Measurements from ENCODE around the gene LYSMD1. TPM values are rescaled to one million over a fixed set of nuclear protein-coding genes. Genes with fewer than 3 reads are reported as not detected.

Gene LYSMD1
- total RNA-seq, 2 experiments from 2014 or later = 4.4 to 4.9 TPM

DNA sequence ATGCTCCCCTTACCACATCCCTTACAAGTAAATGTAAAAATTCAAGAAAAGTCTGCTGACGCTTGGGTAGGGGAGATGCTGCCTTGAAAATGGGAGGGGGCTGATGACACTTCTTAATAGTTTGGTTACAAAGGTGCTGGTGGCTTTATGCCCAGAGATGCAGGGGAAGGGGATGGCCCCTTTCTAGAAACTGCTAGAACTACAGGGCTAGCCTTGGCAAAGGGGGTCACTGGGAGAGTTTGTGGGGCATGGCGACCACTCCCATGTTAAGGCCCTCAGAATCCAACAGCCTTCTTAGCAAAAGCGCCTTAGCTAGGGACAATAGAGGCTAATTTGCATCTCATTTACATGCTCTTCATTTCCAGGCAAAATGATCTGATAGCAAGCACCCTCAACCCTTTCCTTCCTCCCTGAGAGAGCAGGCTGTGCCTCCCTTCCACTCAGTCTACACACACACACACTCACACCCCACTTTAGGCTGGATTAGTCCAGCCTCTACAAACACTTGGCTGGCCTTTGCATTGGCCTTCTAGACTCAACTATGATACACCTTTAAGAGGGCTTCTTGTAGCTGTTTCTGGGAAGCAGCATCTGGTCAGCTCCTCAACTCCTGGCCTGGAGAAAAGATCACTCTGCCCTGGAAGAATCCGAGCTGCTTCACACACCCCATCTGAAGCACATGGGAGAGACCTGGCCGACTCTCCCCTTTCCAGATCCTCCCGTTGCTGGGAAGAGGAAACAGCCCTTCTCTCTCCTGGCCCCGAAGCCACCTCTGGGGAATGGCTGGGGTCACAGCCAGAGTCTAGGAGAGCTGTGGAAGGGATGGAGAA lies 21.0 kb downstream of the LYSMD1 start:
- Mint-ChIP-seq H3K9me3 (ENCODE audit: low read depth) (no peaks in the 10 kb centered on the region), H3K36me3 (no peaks in the 10 kb centered on the region), H3K4me1 (peaks cover 10% of the 10 kb centered on the region), H3K4me3 (no peak overlapping the region), H3K27me3 (peaks cover 23% of the 10 kb centered on the region), H3K27ac (no peak overlapping the region)
- ATAC-seq (no peak), DNase-seq (no peak)
- CTCF ChIA-PET = interaction anchor here (0.6 to 1.5 kb wide), 4 partner anchors 11 to 43 kb away, joined by 3 to 8 read pairs (median 4); partner anchors contain the start of gene TNFAIP8L2

- no peak overlapping the region for H3K27ac Mint-ChIP-seq
- peaks cover 10% of the 10 kb centered on the region for H3K4me1 Mint-ChIP-seq
- H3K27me3 Mint-ChIP-seq = peaks cover 22% of the 10 kb centered on the region
- H3K9me3 Mint-ChIP-seq (ENCODE audit: low read depth) = no peaks in the 10 kb centered on the region
- H3K36me3 Mint-ChIP-seq = no peaks in the 10 kb centered on the region
- CTCF ChIA-PET = interaction anchor here (1.3 to 1.5 kb wide), 2 partner anchors 11 to 44 kb away, joined by 4 read pairs; no protein-coding TSS in a partner anchor
- no peak for DNase-seq
- no peak overlapping the region for H3K4me3 Mint-ChIP-seq
- no peak for ATAC-seq
Measured at GRCh38 chr1:151143986-151144385, 21.7 kb downstream of the LYSMD1 start.

- ATAC-seq (no peak), DNase-seq (no peak)
- Mint-ChIP-seq H3K4me1 (peaks cover 10% of the 10 kb centered on the region), H3K36me3 (no peaks in the 10 kb centered on the region), H3K4me3 (no peak overlapping the region), H3K27ac (no peak overlapping the region), H3K27me3 (peaks cover 18% of the 10 kb centered on the region), H3K9me3 (ENCODE audit: low read depth) (no peaks in the 10 kb centered on the region)
- CTCF ChIA-PET = interaction anchor here (0.7 to 1.5 kb wide), 3 partner anchors 12 to 118 kb away, joined by 3 to 4 read pairs (median 4); no protein-coding TSS in a partner anchor
Measured at GRCh38 chr1:151143057-151143435, 22.7 kb downstream of the LYSMD1 start.

GRCh38 chr1:151142411-151143056 lies 23.2 kb downstream of the LYSMD1 start:
- CTCF ChIA-PET = interaction anchor here (0.7 to 3.0 kb wide), 4 partner anchors 12 to 118 kb away, joined by 3 to 10 read pairs (median 7); partner anchors contain the start of gene TNFAIP8L2
- no peak overlapping the region for H3K4me3 Mint-ChIP-seq
- H3K27me3 Mint-ChIP-seq = peaks cover 13% of the 10 kb centered on the region
- H3K4me1 Mint-ChIP-seq = peaks cover 10% of the 10 kb centered on the region
- no peak overlapping the region for H3K27ac Mint-ChIP-seq
- no peaks in the 10 kb centered on the region for H3K36me3 Mint-ChIP-seq
- no peaks in the 10 kb centered on the region for H3K9me3 Mint-ChIP-seq (ENCODE audit: low read depth)
- no peak for DNase-seq
- ATAC-seq = no peak

DNA sequence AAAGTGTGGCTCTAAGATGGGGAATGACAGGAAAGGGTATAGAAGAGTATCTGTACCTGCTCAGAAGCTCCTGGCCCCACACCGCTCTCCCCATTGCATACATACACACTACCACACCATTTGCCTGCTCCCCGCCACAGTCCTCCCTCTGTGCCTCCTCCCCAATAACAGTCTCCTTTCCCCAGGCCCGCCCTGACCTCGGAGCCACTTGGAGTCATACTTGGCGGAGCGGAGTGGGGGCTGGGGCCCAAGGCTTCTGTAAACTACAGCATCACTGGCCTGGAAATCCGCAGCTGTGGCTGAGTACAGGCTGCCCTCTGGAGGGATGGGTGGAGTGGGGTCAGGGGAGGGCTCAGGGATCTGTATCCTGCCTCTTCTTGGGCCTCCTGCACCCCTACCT lies 27.9 kb downstream of the LYSMD1 start:
- H3K36me3 Mint-ChIP-seq = no peaks in the 10 kb centered on the region
- DNase-seq (no peak), ATAC-seq (no peak)
- H3K9me3 Mint-ChIP-seq (ENCODE audit: low read depth) = no peaks in the 10 kb centered on the region
- H3K4me1 Mint-ChIP-seq = peaks cover 2% of the 10 kb centered on the region
- H3K27me3 Mint-ChIP-seq = no peaks in the 10 kb centered on the region
- H3K4me3 Mint-ChIP-seq = no peak overlapping the region
- CTCF ChIA-PET = no interaction called here
- H3K27ac Mint-ChIP-seq = no peak overlapping the region

- peaks cover 13% of the 10 kb centered on the region for H3K4me1 Mint-ChIP-seq
- H3K4me3 Mint-ChIP-seq = no peak overlapping the region
- no peaks in the 10 kb centered on the region for H3K36me3 Mint-ChIP-seq
- ATAC-seq (no peak), DNase-seq (no peak)
- CTCF ChIA-PET = interaction anchor here (0.5 to 1.6 kb wide), 3 partner anchors 18 to 114 kb away, joined by 3 to 6 read pairs (median 5); no protein-coding TSS in a partner anchor
- H3K27ac Mint-ChIP-seq = no peak overlapping the region
- no peaks in the 10 kb centered on the region for H3K9me3 Mint-ChIP-seq (ENCODE audit: low read depth)
- H3K27me3 Mint-ChIP-seq = peaks cover 11% of the 10 kb centered on the region
Measured at GRCh38 chr1:151135433-151136385, 30.0 kb downstream of the LYSMD1 start.

GRCh38 chr1:151134991-151135390 lies 30.7 kb downstream of the LYSMD1 start:
- Mint-ChIP-seq H3K27me3 (peaks cover 16% of the 10 kb centered on the region), H3K36me3 (no peaks in the 10 kb centered on the region), H3K4me1 (peaks cover 15% of the 10 kb centered on the region), H3K27ac (no peak overlapping the region), H3K4me3 (no peak overlapping the region), H3K9me3 (ENCODE audit: low read depth) (no peaks in the 10 kb centered on the region)
- DNase-seq (no peak), ATAC-seq (no peak)
- CTCF ChIA-PET = interaction anchor here (1.2 to 1.6 kb wide), 2 partner anchors 20 to 21 kb away, joined by 3 to 6 read pairs; no protein-coding TSS in a partner anchor

DNA sequence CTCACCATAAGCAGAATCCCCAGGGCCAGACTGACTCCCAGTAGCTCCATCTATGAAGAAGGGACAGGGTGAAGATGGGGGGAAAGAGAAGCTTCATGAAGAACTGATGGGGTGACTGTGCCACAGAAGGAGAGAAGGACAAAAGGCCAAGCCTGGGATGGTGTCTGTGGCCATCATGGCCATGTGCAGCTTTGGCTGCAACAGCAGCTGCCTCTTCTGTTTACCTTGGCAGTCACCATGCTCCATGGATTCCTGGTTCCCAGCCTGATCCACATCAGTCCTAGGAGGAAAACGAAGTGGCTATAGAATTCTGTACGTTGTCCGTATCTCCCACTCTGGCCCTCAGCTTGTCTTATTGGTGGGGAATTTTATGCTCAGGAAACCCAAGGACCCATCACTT lies 31.3 kb downstream of the LYSMD1 start:
- H3K27ac Mint-ChIP-seq = no peak overlapping the region
- H3K36me3 Mint-ChIP-seq = no peaks in the 10 kb centered on the region
- CTCF ChIA-PET = interaction anchor here (0.8 to 1.6 kb wide), 3 partner anchors 21 to 110 kb away, joined by 3 to 6 read pairs (median 5); no protein-coding TSS in a partner anchor
- DNase-seq = no peak
- peaks cover 16% of the 10 kb centered on the region for H3K27me3 Mint-ChIP-seq
- H3K9me3 Mint-ChIP-seq (ENCODE audit: low read depth) = no peaks in the 10 kb centered on the region
- no peak for ATAC-seq
- H3K4me1 Mint-ChIP-seq = peaks cover 15% of the 10 kb centered on the region
- H3K4me3 Mint-ChIP-seq = no peak overlapping the region

DNA sequence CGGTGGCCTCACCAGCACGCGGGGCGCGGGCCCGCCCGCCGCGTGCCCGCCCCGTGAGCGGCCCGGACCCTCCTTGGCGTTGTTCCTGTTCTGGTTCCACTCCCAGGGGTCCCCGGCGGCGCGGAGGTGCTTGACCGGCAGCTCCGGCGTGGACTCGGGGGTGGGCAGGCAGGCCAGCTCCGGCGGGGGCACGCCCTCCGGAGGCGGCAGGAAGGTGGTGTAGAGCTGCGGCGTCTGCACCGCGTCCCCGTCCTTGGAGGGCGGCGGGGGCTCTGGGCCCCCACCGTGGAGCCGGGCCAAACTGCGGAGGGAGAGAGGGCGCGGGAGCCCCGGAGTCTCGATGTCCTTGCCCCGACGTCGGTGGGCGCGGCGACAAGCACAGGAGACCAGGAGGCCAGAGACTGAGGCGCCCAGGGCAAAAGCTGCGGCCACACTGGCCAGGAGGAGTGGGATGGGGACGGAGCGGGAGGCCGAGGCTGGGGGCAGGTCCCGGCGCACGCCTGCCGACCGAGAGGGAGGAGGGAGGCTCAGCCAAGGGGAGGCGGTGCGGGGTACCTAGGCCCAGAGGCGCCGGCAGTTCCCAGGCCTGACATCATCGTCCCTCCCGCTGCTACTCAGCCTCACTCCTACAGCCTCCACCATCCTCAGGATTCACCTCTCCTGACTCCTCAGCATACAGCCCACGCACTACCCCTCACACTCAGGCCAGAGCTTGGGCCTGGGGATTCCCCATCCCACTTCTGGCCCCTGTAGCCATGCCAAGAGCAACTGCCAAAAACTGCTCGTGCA lies 32.5 kb downstream of the LYSMD1 start:
- peaks cover 15% of the 10 kb centered on the region for H3K4me1 Mint-ChIP-seq
- ATAC-seq = no peak

DNA sequence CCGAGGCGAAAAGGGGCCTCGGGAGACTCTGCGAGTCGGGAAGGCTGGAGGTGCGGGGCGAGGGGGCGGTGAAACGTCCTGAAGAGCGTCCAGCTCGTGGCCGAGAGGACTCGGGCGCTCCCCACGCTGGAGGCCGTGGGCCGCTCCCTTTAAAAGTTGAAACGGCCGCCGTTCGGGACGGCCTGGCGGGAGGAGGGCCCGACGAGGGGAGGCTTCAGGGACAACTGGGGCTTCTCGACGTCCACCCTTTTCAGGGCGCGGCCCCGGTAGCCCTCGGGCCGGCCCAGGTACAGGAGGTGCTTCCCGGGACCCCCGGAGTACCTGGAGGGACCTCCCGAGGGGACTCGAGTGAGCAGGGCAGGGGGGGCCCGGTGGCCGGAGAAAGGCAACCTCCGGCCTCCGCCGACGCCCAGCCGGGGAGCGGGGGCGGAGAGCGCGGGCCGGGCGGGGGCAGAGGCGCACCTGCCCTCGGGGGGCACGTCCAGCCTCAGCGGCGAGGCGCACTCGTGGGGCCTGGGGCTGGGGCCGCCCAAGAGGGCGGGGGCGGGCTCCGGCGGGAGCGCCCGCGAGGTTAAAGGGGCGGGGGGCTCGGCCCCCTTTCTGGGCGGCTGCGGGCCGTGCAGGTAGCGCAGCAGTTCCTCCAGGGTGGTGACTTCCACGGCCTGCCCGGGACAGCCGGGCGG lies 33.2 kb downstream of the LYSMD1 start:
- H3K27ac Mint-ChIP-seq = no peak overlapping the region
- no peaks in the 10 kb centered on the region for H3K9me3 Mint-ChIP-seq (ENCODE audit: low read depth)
- ATAC-seq (no peak), DNase-seq (no peak)
- no peaks in the 10 kb centered on the region for H3K36me3 Mint-ChIP-seq
- CTCF ChIA-PET = interaction anchor here (1.1 to 2.4 kb wide), 2 partner anchors 32 to 33 kb away, joined by 3 to 11 read pairs; no protein-coding TSS in a partner anchor
- no peak overlapping the region for H3K4me3 Mint-ChIP-seq
- H3K27me3 Mint-ChIP-seq = peaks cover 16% of the 10 kb centered on the region
- peaks cover 15% of the 10 kb centered on the region for H3K4me1 Mint-ChIP-seq

More for the DNA sequence above, 32.5 kb downstream of the LYSMD1 start:
- Mint-ChIP-seq H3K36me3 (no peaks in the 10 kb centered on the region), H3K27me3 (peaks cover 16% of the 10 kb centered on the region), H3K27ac (no peak overlapping the region), H3K4me3 (no peak overlapping the region), H3K9me3 (ENCODE audit: low read depth) (no peaks in the 10 kb centered on the region)
- DNase-seq = no peak
- CTCF ChIA-PET = interaction anchor here (1.1 kb wide), 1 partner anchor 33 kb away, joined by 3 read pairs; no protein-coding TSS in a partner anchor

DNA sequence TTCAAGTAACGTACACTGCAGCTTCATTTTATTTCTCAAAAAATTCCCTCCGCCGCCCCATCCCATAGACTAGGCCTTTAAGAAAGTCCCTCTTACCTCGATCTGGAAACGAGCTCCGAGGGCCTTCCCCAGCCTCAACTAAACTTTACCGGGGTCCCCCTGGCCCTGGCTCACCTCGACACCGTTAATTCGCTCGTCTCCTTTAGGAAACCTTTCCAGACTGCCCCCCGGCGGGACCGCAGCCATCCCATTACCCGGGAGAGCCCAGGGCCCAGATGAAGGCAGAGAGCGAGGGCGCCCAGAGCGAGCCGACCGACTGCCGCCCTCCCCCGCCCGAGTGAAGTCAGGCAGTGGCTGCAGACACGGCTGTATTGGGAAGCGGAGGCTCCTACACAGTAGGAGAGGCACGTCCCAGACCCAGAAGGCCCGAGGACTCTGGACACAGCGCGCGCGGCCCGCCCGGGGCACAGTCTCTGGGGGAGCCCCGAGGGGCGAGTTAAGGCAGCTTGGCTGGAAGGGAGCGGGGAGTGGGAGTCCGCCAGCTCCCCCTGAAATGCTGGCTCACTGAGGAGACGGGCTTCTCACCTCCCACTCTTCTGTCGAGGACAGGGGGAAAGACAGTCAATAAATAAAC lies 33.9 kb downstream of the LYSMD1 start:
- Mint-ChIP-seq H3K4me3 (peak overlapping the region; percentile 64), H3K4me1 (peaks cover 15% of the 10 kb centered on the region), H3K9me3 (ENCODE audit: low read depth) (no peaks in the 10 kb centered on the region), H3K27ac (peak overlapping the region; percentile 1), H3K36me3 (no peaks in the 10 kb centered on the region), H3K27me3 (peaks cover 16% of the 10 kb centered on the region)
- DNase-seq (no peak), ATAC-seq (no peak)
- CTCF ChIA-PET = interaction anchor here (1.0 to 2.9 kb wide), 5 partner anchors 9 to 106 kb away, joined by 3 to 11 read pairs (median 4); no protein-coding TSS in a partner anchor
